Activated T-cell treated with anti-CD3 and anti-CD28 coated beads, Interleukin-2, amount 50 U/mL, for 48 hours (primary cell): ENCODE data around the gene KCNK5.

Source experiments
- DNase-seq, 2 experiments: peaks; one replicate each; pipeline ENCODE4 v3.0.0-alpha.2; 2020

KCNK5 gene

DNA sequence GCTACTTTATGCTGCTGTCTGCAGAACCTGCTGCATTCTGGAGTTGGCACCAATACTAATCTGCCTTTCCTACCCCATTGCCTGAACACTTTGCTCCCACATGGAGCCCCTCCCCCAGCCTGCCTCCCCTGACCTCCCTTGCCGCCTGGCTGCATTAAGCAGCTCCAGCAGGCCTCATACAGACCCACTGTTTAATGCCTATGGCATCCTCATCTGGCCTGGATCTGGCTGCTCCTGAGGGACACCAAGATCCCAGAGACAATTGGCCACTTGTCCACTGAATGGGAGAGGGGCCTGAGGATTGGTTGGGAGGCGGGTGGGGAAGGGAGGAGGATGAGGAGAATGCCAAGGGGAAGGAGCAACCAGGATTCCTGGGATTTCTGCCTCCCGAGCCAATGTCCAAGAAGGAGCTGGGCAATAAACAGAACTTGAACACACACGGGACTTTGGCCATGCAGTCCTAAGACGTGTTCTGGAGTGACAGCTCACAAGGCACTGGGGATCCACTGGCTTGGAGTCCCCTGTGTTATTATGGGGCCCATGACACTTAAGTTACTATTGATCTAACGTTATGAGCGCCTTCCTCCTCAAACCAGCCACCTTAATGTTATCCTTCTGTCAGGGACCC lies 10.4 kb upstream of the KCNK5 start:
- DNase-seq: no peak

DNA sequence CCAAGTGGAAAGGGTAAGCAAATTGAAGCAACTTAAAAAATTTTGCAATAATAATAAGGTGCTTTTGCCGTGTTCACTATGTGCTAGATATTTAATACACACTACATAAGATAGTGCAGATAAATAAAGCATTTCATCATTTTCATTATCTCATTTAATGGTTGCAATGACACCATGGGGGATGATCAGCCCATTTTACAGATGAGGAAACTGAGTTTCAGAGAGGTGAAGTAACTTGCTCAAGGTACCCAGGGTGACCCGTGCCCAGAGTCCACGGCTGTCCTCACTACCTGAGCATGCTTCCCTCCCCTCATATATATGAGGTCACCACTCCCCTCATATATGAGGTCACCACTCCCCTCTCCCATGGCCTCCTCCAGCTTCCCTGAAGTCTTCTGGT lies 7.5 kb upstream of the KCNK5 start:
- DNase-seq: no peak

DNA sequence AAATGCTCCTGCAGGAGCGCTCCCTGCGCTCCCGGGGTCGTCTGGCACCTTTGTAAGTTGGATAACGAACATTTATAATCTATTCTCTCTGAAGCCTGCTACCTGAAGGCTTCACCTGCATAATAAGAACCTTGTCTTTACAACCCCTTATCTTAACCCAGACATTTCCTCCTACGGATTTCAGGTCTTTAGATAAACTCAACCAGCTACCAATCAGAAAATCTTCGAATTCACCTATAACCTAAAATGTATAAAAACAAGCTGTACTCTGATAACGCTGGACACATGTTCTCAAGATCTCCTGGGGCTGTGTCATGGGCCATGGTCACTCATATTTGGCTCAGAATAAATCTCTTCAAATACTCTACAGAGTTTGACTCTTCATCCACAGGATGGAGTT lies 4.1 kb upstream of the KCNK5 start:
- DNase-seq: no peak

- DNase-seq: no peak
These were observed 2.4 kb upstream of the KCNK5 start for GRCh38 chr6:39231521-39232243.

DNA sequence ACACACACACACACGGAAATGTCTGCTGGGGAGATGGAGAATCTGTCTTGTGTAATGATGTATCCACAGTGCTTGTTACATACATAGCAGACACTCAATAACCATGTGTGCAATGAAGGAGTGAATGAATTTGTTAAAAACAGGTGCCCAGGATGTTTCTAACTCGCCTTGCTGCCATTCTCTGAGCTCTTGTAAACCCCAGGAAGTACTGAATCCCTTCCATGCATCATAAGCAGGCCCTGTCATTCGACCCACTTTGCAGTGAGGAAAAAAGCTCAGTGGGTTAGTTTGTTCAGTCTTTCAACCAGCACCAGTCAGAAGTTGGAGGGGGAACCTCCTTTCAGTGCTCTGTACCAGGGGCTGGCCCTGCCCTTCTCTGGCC lies 1.4 kb upstream of the KCNK5 start:
- no peak for DNase-seq

- peak; percentile 52 to 66 for DNase-seq
These were observed 934 bp downstream of the KCNK5 start for GRCh38 chr6:39228111-39228971.

DNA sequence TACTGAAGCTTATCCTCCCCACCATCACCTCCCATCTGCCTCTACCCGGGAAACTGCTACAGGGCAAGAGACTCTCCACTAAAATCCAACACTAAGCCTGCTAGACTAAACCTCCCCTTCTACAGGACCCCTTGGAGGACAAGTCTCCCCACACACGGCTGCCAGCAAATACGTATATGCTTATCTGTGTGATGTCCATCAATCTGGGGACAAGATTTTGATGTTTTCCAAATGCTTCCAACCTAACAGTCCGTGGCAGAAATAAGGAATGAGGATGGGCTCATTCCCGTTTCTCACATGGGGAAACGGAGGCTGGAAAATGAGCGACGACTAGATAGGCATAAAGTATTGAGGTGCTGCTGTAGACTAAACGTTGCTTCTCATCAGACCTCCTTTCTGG lies 1.8 kb downstream of the KCNK5 start:
- DNase-seq: no peak

GRCh38 chr6:39226639-39227329 lies 2.5 kb downstream of the KCNK5 start:
- DNase-seq: no peak

DNA sequence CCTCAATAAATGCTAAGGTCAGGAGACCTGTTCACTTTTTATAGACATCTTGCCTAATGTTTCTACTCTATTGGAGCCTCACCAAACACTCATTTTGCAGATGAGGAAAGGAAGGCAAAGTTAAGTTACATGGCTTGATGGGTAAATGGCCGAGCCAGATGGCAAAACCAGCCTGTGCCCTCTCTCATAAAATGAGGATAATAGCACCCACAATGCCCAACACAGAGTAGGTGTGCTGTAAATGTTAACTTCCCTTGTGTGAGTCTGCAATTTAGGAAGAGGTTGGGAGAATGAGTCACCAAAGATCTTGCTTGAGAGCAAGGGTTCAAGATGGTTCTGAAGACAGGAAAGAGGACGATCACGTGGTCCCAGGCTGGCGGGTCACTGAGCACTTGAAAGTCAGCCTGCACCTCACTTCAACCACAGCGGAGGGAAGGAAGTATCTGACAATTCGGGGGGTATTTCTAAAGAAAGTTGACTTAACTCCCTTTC lies 3.3 kb downstream of the KCNK5 start:
- peak; percentile 51 to 64 for DNase-seq

GRCh38 chr6:39225543-39225942 lies 3.7 kb downstream of the KCNK5 start:
- no peak for DNase-seq

- DNase-seq: no peak
These were observed 4.6 kb downstream of the KCNK5 start for GRCh38 chr6:39224523-39225182.

GRCh38 chr6:39224011-39224410 lies 5.3 kb downstream of the KCNK5 start:
- DNase-seq: no peak

DNA sequence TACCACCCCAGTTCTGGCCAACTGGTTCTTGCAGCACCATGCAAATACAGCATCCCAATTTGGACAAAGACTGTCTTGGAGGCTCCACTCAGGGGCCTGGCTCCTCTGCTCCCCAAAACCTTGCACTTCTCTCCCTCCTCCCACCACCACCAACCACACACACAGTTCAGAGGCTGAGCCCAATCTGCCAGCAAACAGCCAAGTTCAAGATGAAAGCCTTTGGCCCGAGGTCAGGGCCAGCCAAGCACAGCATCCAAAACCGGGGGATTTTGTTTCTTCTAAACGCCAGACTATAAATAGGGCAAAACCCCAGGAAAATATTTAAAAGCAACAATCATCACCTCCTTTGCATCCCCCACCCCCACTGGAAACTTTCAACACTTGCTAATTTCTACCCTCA lies 5.7 kb downstream of the KCNK5 start:
- no peak for DNase-seq

- DNase-seq: no peak
These were observed 6.2 kb downstream of the KCNK5 start for GRCh38 chr6:39223061-39223460.

GRCh38 chr6:39221779-39222641 lies 7.3 kb downstream of the KCNK5 start:
- no peak for DNase-seq

DNA sequence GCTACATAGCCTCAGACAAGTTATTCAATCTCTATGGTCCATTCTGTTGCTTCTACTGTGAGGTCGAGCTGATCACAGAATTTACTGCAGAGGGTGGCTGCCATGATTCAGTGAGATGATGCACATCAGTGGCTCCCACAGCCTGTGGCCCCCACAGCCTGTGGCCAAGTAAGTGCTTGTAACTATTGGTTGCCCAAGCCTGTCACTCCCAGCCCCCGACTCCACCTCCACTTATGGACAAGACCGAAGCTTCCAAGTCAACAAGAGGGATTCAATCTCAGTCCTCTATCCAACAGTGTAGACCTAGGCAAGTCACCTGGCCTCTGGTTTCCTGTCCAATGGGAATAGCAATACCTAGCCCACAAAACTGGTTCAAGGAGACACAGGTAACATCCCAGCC lies 8.2 kb downstream of the KCNK5 start:
- no peak for DNase-seq

DNA sequence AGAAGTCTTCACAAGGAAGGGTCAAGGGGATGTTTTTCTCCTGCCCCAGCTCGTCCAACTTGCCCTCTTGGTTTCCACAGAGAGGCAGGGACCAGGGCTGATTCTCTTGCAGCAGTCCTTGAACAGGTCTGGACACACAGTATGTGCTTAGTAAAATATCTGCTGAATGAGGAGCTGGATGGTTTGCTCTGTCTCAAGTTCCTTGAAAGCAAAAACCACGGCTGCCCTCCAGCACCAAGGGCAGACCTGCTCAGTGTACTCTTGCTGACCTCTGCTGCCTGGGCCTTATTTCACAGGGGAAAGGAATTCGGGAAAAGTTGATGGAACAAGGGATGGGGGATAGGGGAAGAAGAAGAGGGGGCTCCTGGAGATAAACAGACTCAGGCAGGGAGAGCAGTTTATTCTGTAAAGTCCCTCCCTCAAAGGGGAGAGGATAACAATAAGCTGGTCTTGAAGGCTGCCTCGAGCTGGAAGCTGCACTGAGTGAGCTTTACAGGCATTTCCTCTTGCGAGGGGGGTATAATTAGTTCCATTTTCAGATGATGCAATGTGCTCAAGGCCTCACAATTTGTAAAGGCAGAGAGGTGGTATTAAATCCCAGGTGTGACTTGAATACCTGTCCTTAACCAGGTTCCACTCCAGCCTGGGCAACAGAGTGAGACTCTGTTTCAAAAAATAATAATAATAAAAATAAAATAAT lies 10.3 kb downstream of the KCNK5 start:
- no peak for DNase-seq

DNA sequence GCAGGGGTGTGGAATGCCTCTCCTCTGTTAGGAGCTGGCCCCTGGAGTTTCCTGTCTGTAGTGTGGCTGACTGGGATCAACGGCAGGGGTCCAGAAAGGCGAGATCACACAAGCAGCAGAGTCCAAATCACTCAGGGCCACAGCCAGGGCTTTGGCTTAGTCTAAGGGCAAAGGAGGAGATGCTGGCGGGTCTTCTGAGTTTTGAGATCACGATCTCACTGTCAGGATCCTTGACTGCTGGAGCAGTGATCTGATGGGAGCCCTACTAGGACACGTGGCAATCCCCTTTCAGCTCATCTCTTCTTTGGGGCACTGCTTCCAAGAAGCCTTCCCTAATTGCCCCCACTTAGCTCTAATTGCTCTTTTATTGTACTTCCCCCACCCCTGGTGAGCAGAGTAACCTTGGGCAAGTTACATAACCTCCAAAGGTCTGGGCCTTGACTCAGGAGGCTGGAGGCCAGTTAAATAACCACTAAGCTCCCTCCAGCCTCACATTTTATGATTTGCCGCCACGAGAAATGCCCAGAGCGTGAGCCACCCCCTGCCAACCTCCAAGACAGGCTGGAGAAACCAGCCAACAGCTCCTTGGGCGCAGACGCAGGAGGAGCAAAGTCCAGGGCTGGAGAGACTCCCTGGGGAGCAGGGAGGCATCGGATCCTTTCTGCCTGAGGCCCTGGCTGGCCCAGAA lies 12.0 kb downstream of the KCNK5 start:
- DNase-seq: no peak

- DNase-seq: no peak
These were observed 13.6 kb downstream of the KCNK5 start for GRCh38 chr6:39215640-39216158.
